Measurements from ENCODE around the gene CTSF.

CTSF gene

GRCh38 chr11:66564538-66564937 is 3.9 kb downstream of the CTSF start:
- H3K27ac ChIP-seq (ENCODE audit: low read length) = no peak overlapping the region
- peaks cover 4 to 27% of the 10 kb centered on the region in 2 donors for H3K36me3 ChIP-seq (ENCODE audit: control insufficient read depth in 1 of 2, insufficient read depth in 2 of 2, low read length in 2 of 2)
- H3K9me3 ChIP-seq (ENCODE audit: control insufficient read depth in 1 of 2, low read length in 2 of 2) = no peaks in the 10 kb centered on the region
- no peak overlapping the region for H3K4me3 ChIP-seq (ENCODE audit: low read depth in 1 of 2, low read length in 2 of 2)
- H3K4me1 ChIP-seq (ENCODE audit: control insufficient read depth in 1 of 2, insufficient read depth in 2 of 2, low read length in 2 of 2) = peaks cover 0 to 6% of the 10 kb centered on the region in 2 donors
- H3K27me3 ChIP-seq (ENCODE audit: low read depth, low read length) = no peaks in the 10 kb centered on the region

GRCh38 chr11:66563832-66564231 is 4.6 kb downstream of the CTSF start:
- Histone ChIP-seq H3K27ac (ENCODE audit: low read length) (no peak overlapping the region), H3K9me3 (ENCODE audit: control insufficient read depth in 1 of 2, low read length in 2 of 2) (no peaks in the 10 kb centered on the region), H3K36me3 (ENCODE audit: control insufficient read depth in 1 of 2, insufficient read depth in 2 of 2, low read length in 2 of 2) (peaks cover 4 to 27% of the 10 kb centered on the region in 2 donors), H3K27me3 (ENCODE audit: low read depth, low read length) (no peaks in the 10 kb centered on the region), H3K4me3 (ENCODE audit: low read depth in 1 of 2, low read length in 2 of 2) (no peak overlapping the region), H3K4me1 (ENCODE audit: control insufficient read depth in 1 of 2, insufficient read depth in 2 of 2, low read length in 2 of 2) (peaks cover 0 to 12% of the 10 kb centered on the region in 2 donors)

GRCh38 chr11:66562907-66563583 is 5.4 kb downstream of the CTSF start:
- Histone ChIP-seq H3K27ac (ENCODE audit: low read length) (no peak overlapping the region), H3K4me1 (ENCODE audit: control insufficient read depth in 1 of 2, insufficient read depth in 2 of 2, low read length in 2 of 2) (peaks cover 0 to 14% of the 10 kb centered on the region in 2 donors), H3K36me3 (ENCODE audit: control insufficient read depth in 1 of 2, insufficient read depth in 2 of 2, low read length in 2 of 2) (peaks cover 4 to 27% of the 10 kb centered on the region in 2 donors), H3K9me3 (ENCODE audit: control insufficient read depth in 1 of 2, low read length in 2 of 2) (no peaks in the 10 kb centered on the region), H3K4me3 (ENCODE audit: low read depth in 1 of 2, low read length in 2 of 2) (no peak overlapping the region), H3K27me3 (ENCODE audit: low read depth, low read length) (no peaks in the 10 kb centered on the region)

- H3K9me3 ChIP-seq (ENCODE audit: control insufficient read depth in 1 of 2, low read length in 2 of 2) = no peaks in the 10 kb centered on the region
- H3K36me3 ChIP-seq (ENCODE audit: control insufficient read depth in 1 of 2, insufficient read depth in 2 of 2, low read length in 2 of 2) = peaks cover 4 to 27% of the 10 kb centered on the region in 2 donors
- no peaks in the 10 kb centered on the region for H3K27me3 ChIP-seq (ENCODE audit: low read depth, low read length)
- H3K4me1 ChIP-seq (ENCODE audit: control insufficient read depth in 1 of 2, insufficient read depth in 2 of 2, low read length in 2 of 2) = peaks cover 0 to 9% of the 10 kb centered on the region in 2 donors
- no peak overlapping the region for H3K27ac ChIP-seq (ENCODE audit: low read length)
- H3K4me3 ChIP-seq (ENCODE audit: low read depth in 1 of 2, low read length in 2 of 2) = no peak overlapping the region
Observed at GRCh38 chr11:66562275-66562674, 6.1 kb downstream of the CTSF start.

GRCh38 chr11:66561975-66562248 is 6.5 kb downstream of the CTSF start:
- Histone ChIP-seq H3K27me3 (ENCODE audit: low read depth, low read length) (no peaks in the 10 kb centered on the region), H3K27ac (ENCODE audit: low read length) (no peak overlapping the region), H3K36me3 (ENCODE audit: control insufficient read depth in 1 of 2, insufficient read depth in 2 of 2, low read length in 2 of 2) (peaks cover 4 to 27% of the 10 kb centered on the region in 2 donors), H3K4me3 (ENCODE audit: low read depth in 1 of 2, low read length in 2 of 2) (no peak overlapping the region), H3K9me3 (ENCODE audit: control insufficient read depth in 1 of 2, low read length in 2 of 2) (no peaks in the 10 kb centered on the region), H3K4me1 (ENCODE audit: control insufficient read depth in 1 of 2, insufficient read depth in 2 of 2, low read length in 2 of 2) (peaks cover 0 to 9% of the 10 kb centered on the region in 2 donors)

GRCh38 chr11:66561178-66561974 is 7.0 kb downstream of the CTSF start:
- Histone ChIP-seq H3K4me3 (ENCODE audit: low read depth in 1 of 2, low read length in 2 of 2) (no peak overlapping the region), H3K4me1 (ENCODE audit: control insufficient read depth in 1 of 2, insufficient read depth in 2 of 2, low read length in 2 of 2) (peaks cover 0 to 9% of the 10 kb centered on the region in 2 donors), H3K27ac (ENCODE audit: low read length) (no peak overlapping the region), H3K27me3 (ENCODE audit: low read depth, low read length) (no peaks in the 10 kb centered on the region), H3K36me3 (ENCODE audit: control insufficient read depth in 1 of 2, insufficient read depth in 2 of 2, low read length in 2 of 2) (peaks cover 4 to 27% of the 10 kb centered on the region in 2 donors), H3K9me3 (ENCODE audit: control insufficient read depth in 1 of 2, low read length in 2 of 2) (no peaks in the 10 kb centered on the region)

GRCh38 chr11:66559866-66560676 is 8.3 kb downstream of the CTSF start:
- H3K9me3 ChIP-seq (ENCODE audit: control insufficient read depth in 1 of 2, low read length in 2 of 2) = no peaks in the 10 kb centered on the region
- peaks cover 0 to 9% of the 10 kb centered on the region in 2 donors for H3K4me1 ChIP-seq (ENCODE audit: control insufficient read depth in 1 of 2, insufficient read depth in 2 of 2, low read length in 2 of 2)
- no peaks in the 10 kb centered on the region for H3K27me3 ChIP-seq (ENCODE audit: low read depth, low read length)
- peaks cover 4 to 17% of the 10 kb centered on the region in 2 donors for H3K36me3 ChIP-seq (ENCODE audit: control insufficient read depth in 1 of 2, insufficient read depth in 2 of 2, low read length in 2 of 2)
- no peak overlapping the region for H3K27ac ChIP-seq (ENCODE audit: low read length)
- H3K4me3 ChIP-seq (ENCODE audit: low read depth in 1 of 2, low read length in 2 of 2) = no peak overlapping the region

GRCh38 chr11:66559142-66559865 is 9.1 kb downstream of the CTSF start:
- Histone ChIP-seq H3K4me1 (ENCODE audit: control insufficient read depth in 1 of 2, insufficient read depth in 2 of 2, low read length in 2 of 2) (peaks cover 0 to 9% of the 10 kb centered on the region in 2 donors), H3K9me3 (ENCODE audit: control insufficient read depth in 1 of 2, low read length in 2 of 2) (no peaks in the 10 kb centered on the region), H3K27ac (ENCODE audit: low read length) (no peak overlapping the region), H3K36me3 (ENCODE audit: control insufficient read depth in 1 of 2, insufficient read depth in 2 of 2, low read length in 2 of 2) (peaks cover 4 to 10% of the 10 kb centered on the region in 2 donors), H3K4me3 (ENCODE audit: low read depth in 1 of 2, low read length in 2 of 2) (peak overlapping the region in 1 of 2 donors; percentile 15), H3K27me3 (ENCODE audit: low read depth, low read length) (no peaks in the 10 kb centered on the region)

GRCh38 chr11:66557733-66558326 is 10.6 kb downstream of the CTSF start:
- peaks cover 0 to 4% of the 10 kb centered on the region in 2 donors for H3K36me3 ChIP-seq (ENCODE audit: control insufficient read depth in 1 of 2, insufficient read depth in 2 of 2, low read length in 2 of 2)

GRCh38 chr11:66556086-66556485 is 12.3 kb downstream of the CTSF start:
- no peaks in the 10 kb centered on the region for H3K9me3 ChIP-seq (ENCODE audit: control insufficient read depth in 1 of 2, low read length in 2 of 2)
- H3K36me3 ChIP-seq (ENCODE audit: control insufficient read depth in 1 of 2, insufficient read depth in 2 of 2, low read length in 2 of 2) = no peaks in the 10 kb centered on the region
- peaks cover 0 to 9% of the 10 kb centered on the region in 2 donors for H3K4me1 ChIP-seq (ENCODE audit: control insufficient read depth in 1 of 2, insufficient read depth in 2 of 2, low read length in 2 of 2)
- H3K27ac ChIP-seq (ENCODE audit: low read length) = no peak overlapping the region
- no peak overlapping the region for H3K4me3 ChIP-seq (ENCODE audit: low read depth in 1 of 2, low read length in 2 of 2)
- no peaks in the 10 kb centered on the region for H3K27me3 ChIP-seq (ENCODE audit: low read depth, low read length)

More at GRCh38 chr11:66557733-66558326, 10.6 kb downstream of the CTSF start:
- Histone ChIP-seq H3K4me1 (ENCODE audit: control insufficient read depth in 1 of 2, insufficient read depth in 2 of 2, low read length in 2 of 2) (peaks cover 0 to 9% of the 10 kb centered on the region in 2 donors), H3K27ac (ENCODE audit: low read length) (no peak overlapping the region), H3K9me3 (ENCODE audit: control insufficient read depth in 1 of 2, low read length in 2 of 2) (no peaks in the 10 kb centered on the region), H3K4me3 (ENCODE audit: low read depth in 1 of 2, low read length in 2 of 2) (no peak overlapping the region), H3K27me3 (ENCODE audit: low read depth, low read length) (no peaks in the 10 kb centered on the region)
